SK-N-SH (cell line): ENCODE data around the gene SYTL5. TPM values are rescaled to one million over a fixed set of nuclear protein-coding genes. Genes with fewer than 3 reads are reported as not detected.

Experiments
- CTCF ChIA-PET: fragments of 300-600, 350-600 bp; formaldehyde crosslinking; extraction: SDS; loops from one replicate; lab custom pipeline; 2021; lab: Yijun Ruan, JAX
- POLR2A ChIA-PET: fragments of 350-600 bp; sonication (Branson Sonifier 250); formaldehyde crosslinking; extraction: SDS; loops from one replicate; lab custom pipeline; 2020; ENCODE audit warnings: antibody characterized with exemption, inconsistent platforms; lab: Yijun Ruan, JAX
- DNase-seq: peaks from one replicate; pipeline ENCODE4 v3.0.0; 2012
- H2AFZ ChIP-seq: fragments of 200-600 bp; sonication (generic); 2 replicates; pipeline ENCODE4 v1.8.1; 2016; ENCODE audit warnings: antibody characterized with exemption, mild to moderate bottlenecking, low read depth
- H3F3A ChIP-seq: fragments of 200-600 bp; sonication (generic); replicated peaks from 2 replicates; pipeline ENCODE3; 2016; ENCODE audit warnings: antibody characterized with exemption, mild to moderate bottlenecking; ENCODE audit not compliant: insufficient read depth
- H3K27ac ChIP-seq, 2 experiments: fragments of 200-500 bp in 1 of 2; fragments of 200-600 bp in 1 of 2; sonication (Bioruptor generic) in 1 of 2; sonication (generic), shearing (Covaris generic) in 1 of 2; 2 replicates each; pipeline versions ENCODE4 v1.5.1 to v1.6.1; 2014 to 2016; ENCODE audit warnings: low read depth in 2 of 2, inconsistent platforms in 1 of 2, low read length in 1 of 2, mild to moderate bottlenecking in 1 of 2, mixed read lengths in 1 of 2
- H3K27me3 ChIP-seq: fragments of 200-600 bp; sonication (generic), shearing (Covaris generic); 2 replicates; pipeline ENCODE4 v1.6.1; 2016; ENCODE audit warnings: mixed run types; ENCODE audit not compliant: insufficient read depth
- H3K36me3 ChIP-seq, 2 experiments: fragments of 200-500 bp in 1 of 2; fragments of 200-600 bp in 1 of 2; sonication (Bioruptor generic) in 1 of 2; sonication (generic) in 1 of 2; replicated peaks in 1 of 2; 2 replicates each; pipeline versions ENCODE3 to v1.5.1; 2014 to 2016; ENCODE audit warnings: low read length in 1 of 2, mild to moderate bottlenecking in 1 of 2; ENCODE audit not compliant: insufficient read depth in 2 of 2, control insufficient read depth in 1 of 2
- H3K4me1 ChIP-seq, 2 experiments: fragments of 200-500 bp in 1 of 2; fragments of 200-600 bp in 1 of 2; sonication (Bioruptor generic) in 1 of 2; sonication (generic), shearing (Covaris generic) in 1 of 2; 2 replicates each; pipeline versions ENCODE4 v1.5.1 to v1.6.1; 2014 to 2016; ENCODE audit warnings: low read depth in 1 of 2, low read length in 1 of 2, mixed run types in 1 of 2; ENCODE audit not compliant: insufficient read depth in 2 of 2, control insufficient read depth in 1 of 2
- H3K4me2 ChIP-seq: fragments of 200-600 bp; sonication (generic), shearing (Covaris generic); 2 replicates; pipeline ENCODE4 v1.6.1; 2017; ENCODE audit warnings: mixed run types
- H3K4me3 ChIP-seq, 2 experiments: fragments of 200-500 bp in 1 of 2; fragments of 200-600 bp in 1 of 2; sonication (Bioruptor generic) in 1 of 2; sonication (generic), shearing (Covaris generic) in 1 of 2; 2 replicates each; pipeline versions ENCODE4 v1.5.1 to v1.8.1; 2014 to 2016; ENCODE audit warnings: low read depth in 2 of 2, inconsistent platforms in 1 of 2, low read length in 1 of 2, mild to moderate bottlenecking in 1 of 2, mixed read lengths in 1 of 2, moderate library complexity in 1 of 2
- H3K79me2 ChIP-seq: fragments of 200-600 bp; sonication (generic); 2 replicates; pipeline ENCODE4 v1.8.1; 2017; ENCODE audit warnings: mild to moderate bottlenecking; ENCODE audit not compliant: insufficient read depth
- H3K9ac ChIP-seq: fragments of 200-600 bp; sonication (generic); 2 replicates; pipeline ENCODE4 v1.6.1; 2017; ENCODE audit warnings: mixed run types
- H3K9me2 ChIP-seq: fragments of 200-600 bp; sonication (generic); 2 replicates; pipeline ENCODE4 v1.6.1; 2017; ENCODE audit warnings: mixed run types
- H3K9me3 ChIP-seq: fragments of 200-600 bp; sonication (generic); 2 replicates; pipeline ENCODE4 v1.6.1; 2017; ENCODE audit warnings: mixed run types, mild to moderate bottlenecking, moderate library complexity
- H4K20me1 ChIP-seq: fragments of 200-600 bp; sonication (generic); 2 replicates; pipeline ENCODE4 v1.6.1; 2017; ENCODE audit warnings: mild to moderate bottlenecking, mixed run types; ENCODE audit not compliant: insufficient read depth
- CHD2 ChIP-seq: fragments of 150-350 bp; IDR thresholded peaks from 2 replicates; pipeline ENCODE4 v1.6.1; 2018; ENCODE audit warnings: low read length; ENCODE audit not compliant: partially characterized antibody
- CTCF ChIP-seq: fragments of 200-600 bp; sonication (generic); IDR thresholded peaks from 2 replicates; pipeline ENCODE4 v1.6.1; 2017; ENCODE audit warnings: antibody characterized with exemption, mild to moderate bottlenecking, moderate library complexity
- ELF1 ChIP-seq: IDR thresholded peaks from 2 replicates; pipeline ENCODE4 v1.4.0; 2012
- EZH2phosphoT487 ChIP-seq: fragments of 200-600 bp; sonication (generic); IDR thresholded peaks from 2 replicates; pipeline ENCODE4 v1.6.1; 2017; ENCODE audit warnings: low read depth, mixed run types, mild to moderate bottlenecking, antibody characterized with exemption, moderate library complexity, borderline replicate concordance
- FOSL2 ChIP-seq: IDR thresholded peaks from 2 replicates; pipeline ENCODE4 v1.4.0; 2012; ENCODE audit warnings: low read depth, mild to moderate bottlenecking, moderate library complexity, borderline replicate concordance
- IRF3 ChIP-seq: fragments of 150-350 bp; IDR thresholded peaks from 2 replicates; pipeline ENCODE4 v1.6.1; 2016; ENCODE audit warnings: mild to moderate bottlenecking, low read depth, low read length
- MAX ChIP-seq: IDR thresholded peaks from 2 replicates; pipeline ENCODE4 v1.4.0; 2012; ENCODE audit warnings: low read depth
- MXI1 ChIP-seq: IDR thresholded peaks from 2 replicates; pipeline ENCODE4 v1.6.1; 2012; ENCODE audit warnings: mild to moderate bottlenecking, low read depth, low read length, improper control_type of control experiment
- NRF1 ChIP-seq: IDR thresholded peaks from 2 replicates; pipeline ENCODE4 v1.6.1; 2012; ENCODE audit warnings: low read depth, mild to moderate bottlenecking, low read length
- POLR2AphosphoS5 ChIP-seq: IDR thresholded peaks from 2 replicates; pipeline ENCODE4 v1.6.1; 2012; ENCODE audit warnings: low read depth, low read length
- RAD21 ChIP-seq: IDR thresholded peaks from 2 replicates; pipeline ENCODE4 v1.6.1; 2012; ENCODE audit warnings: mild to moderate bottlenecking, low read length
- RXRA ChIP-seq: IDR thresholded peaks from 2 replicates; pipeline ENCODE4 v1.4.0; 2012; ENCODE audit warnings: low read depth, mild to moderate bottlenecking, borderline replicate concordance
- TCF12 ChIP-seq: IDR thresholded peaks from 2 replicates; pipeline ENCODE4 v1.4.0; 2012
- TEAD4 ChIP-seq: IDR thresholded peaks from 2 replicates; pipeline ENCODE4 v1.4.0; 2012; ENCODE audit warnings: mild to moderate bottlenecking, borderline replicate concordance; ENCODE audit not compliant: insufficient read depth
- USF1 ChIP-seq: IDR thresholded peaks from 2 replicates; pipeline ENCODE4 v1.4.0; 2012; ENCODE audit warnings: low read depth, borderline replicate concordance
- ZBTB33 ChIP-seq: IDR thresholded peaks from 2 replicates; pipeline ENCODE4 v1.4.0; 2012; ENCODE audit warnings: low read depth, borderline replicate concordance
- WGBS: methylation state at CpG from one replicate; pipeline ENCODE4 v1.1.6; 2017; ENCODE audit warnings: low lambda C conversion rate; 5-methylcytosine and 5-hydroxymethylcytosine counted together
- polyA plus RNA-seq, 3 experiments: library from polyadenylated mRNA; depleted of rRNA; stranded (reverse); fragments of >200 nt; gene quantifications; 2 replicates each; pipeline ENCODE4 v1.2.3, GENCODE V29; 2012

SYTL5 gene
- polyA plus RNA-seq, 1 of the 3 experiments (the other 2 are of a cell fraction) = 0.74 TPM

GRCh38 chrX:38050806-38051205, 44.5 kb downstream of the SYTL5 start:
- Histone ChIP-seq H3K9me3 (no peaks in the 10 kb centered on the region), H3K79me2 (no peaks in the 10 kb centered on the region), H3K4me3 (no peak overlapping the region), H3K36me3 (no peaks in the 10 kb centered on the region), H3K9me2 (no peaks in the 10 kb centered on the region), H3K27me3 (no peaks in the 10 kb centered on the region), H4K20me1 (no peaks in the 10 kb centered on the region), H3K27ac (no peak overlapping the region), H3F3A (peaks cover 6% of the 10 kb centered on the region), H3K9ac (no peak overlapping the region), H3K4me2 (no peak overlapping the region), H3K4me1 (no peaks in the 10 kb centered on the region), H2AFZ (no peak overlapping the region)
- TF ChIP-seq TEAD4 (no peak), CHD2 (no peak), FOSL2 (no peak), TCF12 (no peak), IRF3 (no peak), MXI1 (no peak), EZH2phosphoT487 (no peak), ELF1 (no peak), ZBTB33 (no peak), RAD21 (no peak), CTCF (no peak), MAX (no peak), USF1 (no peak), POLR2AphosphoS5 (no peak), RXRA (no peak), NRF1 (no peak)
- no peak for DNase-seq
- POLR2A ChIA-PET = no interaction called here
- 13% methylated on average over 1 of the region's 1 CpG for WGBS
- CTCF ChIA-PET = no interaction called here
